ENCODE results near the gene SPTBN4. TPM values are rescaled to one million over a fixed set of nuclear protein-coding genes. Genes with fewer than 3 reads are reported as not detected.
A peak's percentile ranks its signal among the peaks of the same experiment; 100 is the strongest.

Gene SPTBN4
- total and polyA plus RNA-seq, 2 experiments from 2014 or later = 0.32 to 5.5 TPM

DNA sequence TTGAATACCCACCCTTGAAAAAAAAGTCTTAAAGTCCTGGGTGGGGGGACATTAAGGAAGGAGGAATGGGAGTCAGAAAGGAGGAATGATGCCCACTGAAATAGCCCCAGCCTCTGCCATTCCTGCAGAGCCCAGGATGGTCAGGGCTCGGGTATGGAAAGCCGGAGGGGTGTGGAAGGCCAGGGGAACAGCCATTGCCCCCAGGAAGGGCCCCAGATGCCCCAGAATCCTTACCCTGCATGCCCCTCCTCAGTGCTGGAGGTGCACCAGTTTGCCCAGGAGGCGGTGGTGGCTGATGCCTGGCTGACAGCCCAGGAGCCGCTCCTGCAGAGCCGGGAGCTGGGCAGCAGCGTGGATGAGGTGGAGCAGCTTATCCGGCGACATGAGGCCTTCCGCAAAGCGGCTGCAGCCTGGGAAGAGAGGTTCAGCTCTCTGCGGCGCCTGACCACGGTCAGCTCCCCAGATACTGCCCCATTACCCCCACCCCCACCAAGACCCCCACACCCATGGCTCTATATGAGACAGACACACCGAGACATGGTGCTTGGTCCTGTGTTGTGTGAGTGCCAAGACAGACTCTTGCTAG, 99.2 kb downstream of the SPTBN4 start:
- DNase-seq (ENCODE audit: low read depth in 1 of 2, low spot score in 1 of 2) = no peak
- H3K4me3 ChIP-seq = no peak overlapping the region
- TF ChIP-seq, protein P1, sequence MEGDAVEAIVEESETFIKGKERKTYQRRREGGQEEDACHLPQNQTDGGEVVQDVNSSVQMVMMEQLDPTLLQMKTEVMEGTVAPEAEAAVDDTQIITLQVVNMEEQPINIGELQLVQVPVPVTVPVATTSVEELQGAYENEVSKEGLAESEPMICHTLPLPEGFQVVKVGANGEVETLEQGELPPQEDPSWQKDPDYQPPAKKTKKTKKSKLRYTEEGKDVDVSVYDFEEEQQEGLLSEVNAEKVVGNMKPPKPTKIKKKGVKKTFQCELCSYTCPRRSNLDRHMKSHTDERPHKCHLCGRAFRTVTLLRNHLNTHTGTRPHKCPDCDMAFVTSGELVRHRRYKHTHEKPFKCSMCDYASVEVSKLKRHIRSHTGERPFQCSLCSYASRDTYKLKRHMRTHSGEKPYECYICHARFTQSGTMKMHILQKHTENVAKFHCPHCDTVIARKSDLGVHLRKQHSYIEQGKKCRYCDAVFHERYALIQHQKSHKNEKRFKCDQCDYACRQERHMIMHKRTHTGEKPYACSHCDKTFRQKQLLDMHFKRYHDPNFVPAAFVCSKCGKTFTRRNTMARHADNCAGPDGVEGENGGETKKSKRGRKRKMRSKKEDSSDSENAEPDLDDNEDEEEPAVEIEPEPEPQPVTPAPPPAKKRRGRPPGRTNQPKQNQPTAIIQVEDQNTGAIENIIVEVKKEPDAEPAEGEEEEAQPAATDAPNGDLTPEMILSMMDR (IDR thresholded peaks at IDR 0.05; ENCODE audit: low read depth, low read length) = no peak
- no peaks in the 10 kb centered on the region for H3K4me1 ChIP-seq (ENCODE audit: low read depth)
- H3K27me3 ChIP-seq = peaks cover 83% of the 10 kb centered on the region
- no peaks in the 10 kb centered on the region for H3K9me3 ChIP-seq (ENCODE audit: low read depth)
- H3K36me3 ChIP-seq = no peaks in the 10 kb centered on the region
- no peak overlapping the region for H3K27ac ChIP-seq

GRCh38 chr19:40567040-40567749, 100.4 kb downstream of the SPTBN4 start:
- Histone ChIP-seq H3K36me3 (no peaks in the 10 kb centered on the region), H3K9me3 (ENCODE audit: low read depth) (no peaks in the 10 kb centered on the region), H3K27ac (no peak overlapping the region), H3K27me3 (peaks cover 75% of the 10 kb centered on the region), H3K4me1 (ENCODE audit: low read depth) (no peaks in the 10 kb centered on the region), H3K4me3 (peak overlapping the region; percentile 16)
- no peak for DNase-seq (ENCODE audit: low read depth in 1 of 2, low spot score in 1 of 2)
- TF ChIP-seq, protein P1 (IDR thresholded peaks at IDR 0.05; ENCODE audit: low read depth, low read length) = no peak

GRCh38 chr19:40567750-40568494, 101.1 kb downstream of the SPTBN4 start:
- DNase-seq (ENCODE audit: low read depth in 1 of 2, low spot score in 1 of 2) = no peak
- Histone ChIP-seq H3K4me3 (peak overlapping the region; percentile 16), H3K9me3 (ENCODE audit: low read depth) (no peaks in the 10 kb centered on the region), H3K27ac (no peak overlapping the region), H3K36me3 (no peaks in the 10 kb centered on the region), H3K4me1 (ENCODE audit: low read depth) (no peaks in the 10 kb centered on the region), H3K27me3 (peaks cover 73% of the 10 kb centered on the region)
- TF ChIP-seq, protein P1 (IDR thresholded peaks at IDR 0.05; ENCODE audit: low read depth, low read length) = no peak

- Histone ChIP-seq H3K4me1 (ENCODE audit: low read depth) (no peaks in the 10 kb centered on the region), H3K36me3 (no peaks in the 10 kb centered on the region), H3K9me3 (ENCODE audit: low read depth) (no peaks in the 10 kb centered on the region), H3K4me3 (peak overlapping the region; percentile 40), H3K27ac (no peak overlapping the region), H3K27me3 (peaks cover 48% of the 10 kb centered on the region)
- peak; percentile 100 for DNase-seq (ENCODE audit: low read depth in 1 of 2, low spot score in 1 of 2)
- TF ChIP-seq, protein P1 (IDR thresholded peaks at IDR 0.05; ENCODE audit: low read depth, low read length) = no peak
Measured at GRCh38 chr19:40570313-40571004, 103.7 kb downstream of the SPTBN4 start.

DNA sequence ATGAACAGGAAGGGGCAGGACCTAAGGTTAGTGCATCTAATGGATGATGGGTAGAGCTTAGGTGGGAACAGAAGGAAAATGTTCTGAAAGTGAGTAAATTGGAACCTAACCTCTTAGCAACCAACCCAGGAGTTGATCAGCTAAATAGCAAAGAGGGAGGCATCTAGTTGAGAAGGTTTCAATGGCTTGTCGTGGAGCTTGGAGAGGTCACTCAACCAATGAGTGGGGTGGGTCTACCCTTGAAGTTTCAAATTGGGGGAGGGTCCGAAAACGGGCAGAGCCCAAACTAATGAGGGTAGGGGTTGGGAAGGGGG, 104.2 kb downstream of the SPTBN4 start:
- H3K27me3 ChIP-seq = peaks cover 43% of the 10 kb centered on the region
- H3K27ac ChIP-seq = no peak overlapping the region
- no peaks in the 10 kb centered on the region for H3K9me3 ChIP-seq (ENCODE audit: low read depth)
- H3K36me3 ChIP-seq = no peaks in the 10 kb centered on the region
- H3K4me3 ChIP-seq = no peak overlapping the region
- TF ChIP-seq, protein P1 (IDR thresholded peaks at IDR 0.05; ENCODE audit: low read depth, low read length) = no peak
- DNase-seq (ENCODE audit: low read depth in 1 of 2, low spot score in 1 of 2) = no peak
- no peaks in the 10 kb centered on the region for H3K4me1 ChIP-seq (ENCODE audit: low read depth)

Measured in cardiac muscle cell (in vitro differentiated cells and primary cell).